Myometrial cell (primary cell): Measurements from ENCODE around the gene TP53I11. TPM values are rescaled to one million over a fixed set of nuclear protein-coding genes. Genes with fewer than 3 reads are reported as not detected.

Source experiments
- total RNA-seq: library from RNA; depleted of rRNA; stranded (reverse); fragments of >200 nt; gene quantifications from 2 replicates; pipeline ENCODE4 v1.2.3, GENCODE V29; 2015

Gene TP53I11
- total RNA-seq = 36.0 and 61.0 TPM in 2 replicates

DNA sequence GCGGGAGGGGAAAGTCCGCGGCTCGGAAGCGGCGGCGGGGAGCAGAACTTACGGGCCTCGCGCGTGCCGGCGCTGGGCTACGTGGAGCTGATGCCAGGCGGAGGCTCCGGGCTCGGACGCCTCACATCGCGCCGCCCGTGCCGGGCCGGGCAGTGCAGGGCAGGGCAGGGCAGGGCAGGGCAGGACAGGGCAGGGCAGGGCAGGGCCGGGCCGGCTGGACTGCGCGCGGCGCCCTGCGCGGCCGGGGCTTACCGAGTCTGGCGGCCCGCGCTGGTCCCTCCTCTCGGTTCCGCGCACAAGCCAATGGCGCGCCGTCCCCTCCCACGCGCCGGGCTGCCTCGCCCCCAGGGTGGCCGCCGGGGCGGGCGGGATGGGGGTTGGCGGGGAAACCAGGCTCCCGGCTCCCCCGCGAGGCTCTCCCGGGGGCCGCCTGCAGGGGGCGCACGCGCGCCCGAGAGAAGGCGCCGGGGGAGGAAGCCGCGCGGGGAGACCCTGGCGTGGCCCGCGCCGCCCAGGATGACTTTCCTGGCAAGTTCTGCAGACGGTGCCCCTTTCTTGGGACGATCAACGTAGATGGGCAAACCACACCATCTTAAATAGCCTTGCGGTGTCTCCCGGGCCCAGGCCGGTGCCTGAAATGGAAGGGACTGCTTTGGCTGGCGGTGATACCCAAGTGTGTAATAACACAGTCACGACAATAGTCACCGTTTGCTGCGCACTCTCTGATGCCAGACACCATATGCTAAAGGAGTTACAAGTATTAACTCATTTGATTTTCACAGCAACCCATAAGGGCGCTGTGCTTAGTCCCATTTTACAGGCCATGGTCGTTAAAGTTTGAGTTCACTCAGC is at the start of gene TP53I11:
Gene TP53I11, minus strand, starts transcription at position 259 of the 852 bp plus-strand sequence. CDS start 12,548 bp downstream, outside the sequence.

Other genes with a start within 250 kb of the TP53I11 start
- gene TSPAN18, start 223.9 kb downstream of the TP53I11 start, total RNA-seq = not detected in 2 replicates
- gene PRDM11, start 195.8 kb upstream of the TP53I11 start, total RNA-seq = 1.2 and 2.3 TPM in 2 replicates